Dedifferentiated amniotic fluid mesenchymal stem cell (primary cell): ENCODE measurements around the gene CPNE7.
"Not testable (repeated sequence)": the region's sequence is repeated elsewhere in the genome, so short reads cannot be mapped to it uniquely, and the experiment has no call there.

Experiments used
- DNase-seq: peaks from one replicate; pipeline ENCODE4 v3.0.0-alpha.2; 2016; ENCODE audit errors: extremely low spot score

The CPNE7 gene

DNA sequence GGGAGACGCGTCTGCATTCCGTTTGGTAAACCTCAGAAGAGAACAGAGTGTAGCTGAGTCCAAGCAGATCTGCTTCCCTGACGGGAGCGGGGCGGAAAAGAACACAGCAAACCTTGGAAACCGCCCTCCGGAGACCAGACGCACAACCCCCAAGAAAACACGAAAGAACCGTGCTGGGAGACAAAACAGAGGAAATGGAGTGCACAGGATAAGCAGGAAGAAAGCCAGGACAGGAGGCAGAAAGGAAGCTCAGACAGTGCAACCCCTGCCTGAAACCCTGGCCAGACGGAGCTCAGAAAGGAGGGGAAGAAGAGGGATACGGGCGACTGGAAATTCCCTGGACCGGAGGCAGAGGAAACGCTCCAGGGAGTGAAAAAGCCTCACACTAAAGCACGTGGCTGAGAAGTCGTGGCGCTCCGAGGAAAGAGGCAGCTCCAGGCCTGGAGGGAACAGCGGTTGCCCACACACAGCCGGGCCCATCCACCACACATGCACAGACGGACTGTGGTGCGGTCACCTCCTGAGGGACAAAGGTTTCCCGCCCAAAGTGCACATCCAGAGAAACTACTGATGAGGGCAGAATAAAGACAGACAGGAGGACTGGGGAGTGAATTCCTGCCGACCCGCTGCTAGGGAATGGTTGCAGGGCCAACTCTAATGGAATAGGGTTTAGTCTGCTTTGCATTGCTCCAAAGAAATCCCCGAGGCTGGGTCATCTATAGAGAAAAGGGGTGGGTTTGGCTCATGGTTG is 48.1 kb downstream of the CPNE7 start:
- no peak for DNase-seq

DNA sequence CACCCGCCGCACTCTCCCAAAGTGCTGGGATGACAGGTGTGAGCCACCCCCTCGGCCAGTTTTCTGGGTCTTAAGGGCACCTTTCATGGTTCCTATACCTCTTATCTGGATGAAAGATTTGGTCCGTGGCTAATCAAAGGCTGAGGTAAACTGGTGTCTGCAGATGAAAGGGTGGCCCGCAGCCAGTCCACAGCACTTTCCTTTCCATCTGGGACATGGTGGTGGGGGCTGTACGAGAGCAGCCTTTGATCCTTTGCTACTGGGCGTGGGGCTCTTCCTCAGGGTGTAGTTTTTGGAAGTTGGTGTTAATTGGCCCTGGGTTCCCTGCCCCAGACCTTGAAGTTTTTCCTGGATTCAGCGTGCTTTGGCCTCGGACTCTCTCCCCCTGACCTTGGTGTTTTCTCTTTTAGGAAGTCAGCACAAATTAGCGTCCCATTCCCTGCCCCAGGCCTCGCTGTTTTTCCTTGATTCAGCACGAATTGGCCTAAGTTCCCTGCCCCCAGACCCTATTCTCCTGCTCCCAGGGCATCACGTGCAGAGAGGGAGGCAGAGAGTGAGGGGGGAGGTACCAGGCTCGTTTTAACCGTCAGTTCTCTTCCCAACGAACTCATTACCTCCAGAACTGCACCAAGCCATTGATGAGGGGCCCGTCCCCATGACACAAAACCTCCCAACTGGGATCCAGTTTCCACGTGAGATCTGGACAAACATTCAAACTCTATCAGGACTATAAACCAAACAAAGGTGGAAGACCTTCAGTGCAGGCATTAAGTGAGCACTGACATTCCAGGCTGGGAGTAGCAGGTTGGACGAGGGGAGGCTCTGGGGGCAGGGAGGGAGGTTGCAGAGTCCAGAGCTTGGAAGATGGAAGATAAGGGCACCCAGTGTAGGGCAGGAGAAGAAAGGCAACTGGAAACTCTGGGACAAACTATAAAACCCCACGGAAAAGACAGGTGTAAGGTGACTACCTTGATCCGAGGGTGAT is 49.5 kb downstream of the CPNE7 start:
- no peak for DNase-seq

DNA sequence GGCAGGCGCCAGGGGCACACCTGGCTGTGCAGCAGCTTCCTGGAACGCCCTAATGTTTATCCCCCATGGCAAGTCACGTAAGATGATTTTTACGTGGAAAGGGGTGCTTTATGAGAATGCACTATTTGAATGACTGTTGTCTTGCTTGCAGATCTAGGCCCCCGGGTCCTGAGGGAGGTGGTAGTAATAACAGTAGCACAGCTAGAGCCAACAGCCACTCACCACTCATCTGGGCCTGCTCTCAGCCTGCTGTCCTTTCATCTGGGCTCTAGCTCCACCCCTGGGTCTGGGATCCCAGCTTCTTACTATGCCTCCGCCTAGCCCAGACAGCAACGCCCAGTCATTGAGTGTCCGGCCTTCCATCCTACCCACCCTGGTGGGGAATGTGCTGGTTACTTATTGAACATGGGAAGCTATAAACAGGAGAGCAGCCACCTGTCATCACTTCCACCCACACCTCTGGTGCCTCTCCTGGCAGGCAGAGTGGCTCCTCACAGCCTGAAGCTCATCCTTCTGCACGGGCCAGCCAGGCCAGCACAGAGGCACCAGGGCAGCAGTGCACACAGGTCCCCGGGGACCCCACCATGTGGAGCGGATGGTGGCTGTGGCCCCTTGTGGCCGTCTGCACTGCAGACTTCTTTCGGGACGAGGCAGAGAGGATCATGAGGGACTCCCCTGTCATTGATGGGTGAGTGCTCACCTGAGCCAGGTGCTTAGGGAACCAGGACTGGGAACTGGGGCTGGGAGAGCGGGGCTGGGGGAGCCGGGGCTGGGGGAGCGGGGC is 54.5 kb downstream of the CPNE7 start:
- no peak for DNase-seq

DNA sequence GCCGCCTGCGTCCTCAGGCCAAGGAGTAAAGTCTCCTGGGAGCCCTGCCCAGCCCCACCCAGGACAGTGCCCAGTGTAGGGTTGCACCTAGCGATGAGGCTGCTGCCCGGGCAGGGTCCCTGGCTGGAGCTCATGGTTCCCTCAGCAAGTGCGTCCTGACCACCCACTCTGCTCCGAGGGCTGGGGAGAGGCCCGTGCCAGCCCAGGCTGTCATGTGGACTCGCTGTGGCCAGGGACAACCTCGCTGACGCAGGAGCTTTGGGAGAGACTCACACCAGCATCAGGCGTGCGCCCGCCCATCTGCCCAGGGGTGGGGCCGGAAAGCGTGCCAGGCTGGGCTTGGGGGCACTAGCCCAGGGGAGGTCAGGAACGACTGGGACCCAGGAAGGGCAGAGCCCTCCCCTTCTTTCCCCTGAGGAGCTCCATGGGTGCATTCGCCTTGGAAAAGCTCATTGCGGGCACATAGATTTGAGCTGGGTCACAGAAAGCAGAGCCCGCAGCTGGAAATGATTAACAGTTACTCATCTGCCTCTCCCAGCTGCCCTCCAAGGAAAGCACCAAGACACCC is 57.6 kb downstream of the CPNE7 start:
- DNase-seq, result peak; percentile 38

DNA sequence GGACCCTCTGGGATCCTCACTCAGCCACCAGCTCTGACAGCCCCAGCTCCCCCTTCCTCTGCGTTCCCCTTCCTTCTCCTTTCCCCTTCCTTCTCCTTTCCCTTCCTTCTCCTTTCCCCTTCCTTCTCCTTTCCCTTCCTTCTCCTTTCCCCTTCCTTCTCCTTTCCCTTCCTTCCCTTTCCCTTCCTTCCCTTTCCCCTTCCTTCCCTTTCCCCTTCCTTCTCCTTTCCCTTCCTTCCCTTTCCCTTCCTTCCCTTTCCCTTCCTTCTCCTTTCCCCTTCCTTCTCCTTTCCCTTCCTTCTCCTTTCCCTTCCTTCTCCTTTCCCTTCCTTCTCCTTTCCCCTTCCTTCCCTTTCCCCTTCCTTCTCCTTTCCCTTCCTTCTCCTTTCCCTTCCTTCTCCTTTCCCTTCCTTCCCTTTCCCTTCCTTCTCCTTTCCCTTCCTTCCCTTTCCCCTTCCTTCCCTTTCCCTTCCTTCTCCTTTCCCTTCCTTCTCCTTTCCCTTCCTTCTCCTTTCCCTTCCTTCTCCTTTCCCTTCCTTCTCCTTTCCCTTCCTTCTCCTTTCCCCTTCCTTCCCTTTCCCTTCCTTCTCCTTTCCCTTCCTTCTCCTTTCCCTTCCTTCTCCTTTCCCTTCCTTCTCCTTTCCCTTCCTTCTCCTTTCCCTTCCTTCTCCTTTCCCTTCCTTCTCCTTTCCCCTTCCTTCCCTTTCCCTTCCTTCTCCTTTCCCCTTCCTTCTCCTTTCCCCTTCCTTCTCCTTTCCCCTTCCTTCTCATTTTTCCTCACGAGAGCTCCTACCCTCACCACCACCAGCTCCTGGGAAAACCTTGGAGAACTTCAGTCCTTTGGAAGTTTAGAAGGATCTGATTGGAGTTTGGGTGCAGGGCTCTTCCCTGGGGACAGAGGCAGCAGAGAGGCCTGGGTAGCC is 59.2 kb downstream of the CPNE7 start:
- not testable (repeated sequence) for DNase-seq

DNA sequence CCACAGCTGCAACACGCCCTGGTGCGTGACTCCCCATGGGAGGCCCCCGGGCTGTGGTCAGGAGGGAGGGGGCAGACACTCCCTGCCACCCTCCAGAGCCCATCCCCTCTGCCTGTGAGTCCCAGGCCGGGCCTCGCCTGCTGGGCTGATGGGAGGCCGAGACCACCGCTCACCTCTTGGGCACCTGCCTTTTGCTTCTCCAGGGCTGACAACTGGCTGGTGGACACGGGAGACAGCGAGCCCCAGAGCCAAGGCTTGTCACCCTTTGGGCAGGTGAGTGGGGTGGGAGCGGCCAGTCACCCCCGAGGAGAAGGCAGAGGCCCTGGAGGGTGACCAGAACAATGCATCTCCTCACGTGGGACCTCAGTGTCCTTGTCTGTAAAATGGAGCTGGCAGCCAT is 61.1 kb downstream of the CPNE7 start:
- no peak for DNase-seq

DNA sequence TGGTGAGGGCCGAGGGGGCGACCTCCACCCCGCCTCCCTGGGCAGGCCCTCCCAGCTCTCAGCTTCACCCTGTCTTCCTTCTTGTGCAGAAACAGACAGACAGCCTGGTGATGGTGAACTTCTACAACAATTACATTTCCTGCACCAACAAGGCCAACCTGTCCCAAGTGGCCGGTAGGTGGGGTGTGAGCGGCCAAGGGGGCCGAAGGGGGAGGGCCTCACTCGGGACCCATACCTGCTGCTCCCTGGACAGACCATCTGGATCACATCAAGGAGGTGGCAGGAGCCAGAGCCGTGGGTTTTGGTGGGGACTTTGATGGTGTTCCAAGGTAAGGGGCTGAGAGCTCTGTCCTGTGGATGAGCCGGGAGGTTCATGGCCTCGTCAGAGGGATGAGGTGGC is 61.8 kb downstream of the CPNE7 start:
- DNase-seq, result no peak

DNA sequence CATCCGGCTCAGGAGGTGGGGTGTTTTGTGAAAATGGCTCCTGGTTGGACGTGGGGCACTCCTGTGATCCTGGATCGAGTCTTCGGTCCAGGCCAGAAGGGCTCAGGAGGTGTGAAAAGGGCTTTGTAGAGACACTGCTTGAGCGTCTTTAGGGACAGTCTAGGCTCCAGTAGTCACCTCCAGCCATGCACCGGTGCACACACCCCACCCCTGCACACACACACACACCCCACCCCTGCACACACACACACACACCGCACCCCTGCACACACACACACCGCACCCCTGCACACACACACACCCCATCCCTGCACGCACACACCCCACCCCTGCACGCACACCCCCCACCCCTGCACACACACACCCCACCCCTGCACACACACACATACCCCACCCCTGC is 62.9 kb downstream of the CPNE7 start:
- no peak for DNase-seq

DNA sequence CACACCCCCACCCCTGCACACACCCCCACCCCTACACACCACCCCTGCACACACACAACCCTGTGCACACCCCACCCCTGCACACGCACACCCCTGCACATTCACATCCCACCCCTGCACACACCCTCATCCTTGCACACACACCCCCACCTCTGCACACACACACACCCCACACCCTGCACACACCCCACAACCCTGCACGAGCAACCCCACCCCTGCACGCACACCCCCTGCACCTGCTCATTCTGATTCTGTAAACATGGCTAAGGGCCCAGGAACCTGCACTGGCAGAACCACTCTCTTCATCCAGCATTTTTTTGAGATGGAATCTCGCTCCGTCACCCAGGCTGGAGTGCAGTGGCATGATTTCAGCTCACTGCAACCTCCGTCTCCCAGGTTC is 63.8 kb downstream of the CPNE7 start:
- DNase-seq, result no peak

DNA sequence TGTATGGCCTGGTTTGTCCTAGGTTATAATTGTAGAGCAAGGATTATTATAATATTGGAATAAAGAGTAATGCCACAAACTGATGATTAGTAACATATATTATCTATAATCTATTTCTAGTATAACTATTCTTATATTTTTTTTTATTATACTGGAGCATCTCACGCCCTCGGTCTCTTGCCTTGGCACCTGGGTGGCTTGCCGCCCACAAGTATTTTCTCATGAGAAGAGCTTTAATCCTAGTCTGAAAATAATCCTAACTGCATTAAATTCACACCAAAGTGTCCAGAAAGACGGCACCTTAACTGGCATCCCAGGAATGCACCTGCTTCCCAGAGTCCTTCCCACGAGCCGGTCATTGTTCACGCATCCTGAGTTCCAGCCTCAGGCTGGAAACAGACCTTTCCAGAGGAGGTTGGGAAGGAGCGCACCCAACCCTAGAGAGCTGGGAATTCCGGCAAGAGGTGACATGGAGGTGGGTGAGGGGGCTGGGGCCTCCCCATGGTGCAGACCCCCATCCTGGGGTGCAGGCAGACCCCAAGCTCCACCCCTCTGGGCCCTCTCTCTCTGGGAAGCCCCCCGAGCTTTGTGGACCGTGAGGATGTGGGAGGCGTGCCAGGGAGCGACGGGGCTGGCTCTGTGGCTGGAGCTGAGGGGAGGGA is 66.0 kb downstream of the CPNE7 start:
- no peak for DNase-seq

DNA sequence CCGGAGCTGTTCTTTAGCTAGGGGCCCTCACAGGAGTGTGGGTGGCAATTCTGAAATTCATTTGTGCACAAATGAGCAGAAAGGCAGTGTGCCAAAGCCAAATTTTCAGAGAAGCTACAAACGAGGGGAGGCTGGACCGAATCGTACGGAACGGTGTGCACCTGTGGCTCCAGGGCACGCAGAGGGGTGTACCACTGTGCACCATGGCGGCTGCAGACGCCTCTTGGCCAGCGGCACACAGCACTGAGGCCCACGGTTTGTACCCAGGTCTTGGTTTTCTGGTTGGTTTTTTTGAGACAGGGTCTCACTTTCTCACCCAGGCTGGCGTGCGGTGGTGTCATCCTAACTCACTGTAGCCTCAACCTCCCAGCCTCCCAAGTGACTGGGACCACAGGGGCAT is 67.0 kb downstream of the CPNE7 start:
- DNase-seq, result no peak

DNA sequence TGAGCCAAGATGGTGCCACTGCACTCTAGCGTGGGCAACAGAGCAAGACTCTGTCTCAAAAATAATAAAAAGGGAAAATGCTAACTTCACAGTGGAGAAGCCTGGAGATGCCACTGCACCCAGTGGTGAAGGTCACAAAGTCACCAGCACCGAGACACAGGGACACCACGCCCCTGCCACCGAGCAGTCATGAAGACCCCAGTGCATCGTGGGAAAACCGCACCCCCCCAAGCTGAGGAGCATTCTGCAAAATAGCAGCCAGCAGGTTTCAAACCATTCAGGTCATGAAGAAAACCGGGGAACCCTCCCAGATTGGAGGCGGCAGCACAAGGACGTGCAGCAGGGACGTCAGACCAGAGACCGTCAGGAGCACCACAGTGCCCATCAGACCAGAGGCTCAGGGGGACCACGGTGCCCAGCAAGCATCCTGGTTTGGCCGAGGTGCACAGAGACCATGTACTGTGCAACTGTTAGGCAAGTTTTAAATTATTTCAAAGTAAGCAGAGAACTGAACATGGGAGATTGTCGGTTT is 68.3 kb downstream of the CPNE7 start:
- DNase-seq, result no peak

DNA sequence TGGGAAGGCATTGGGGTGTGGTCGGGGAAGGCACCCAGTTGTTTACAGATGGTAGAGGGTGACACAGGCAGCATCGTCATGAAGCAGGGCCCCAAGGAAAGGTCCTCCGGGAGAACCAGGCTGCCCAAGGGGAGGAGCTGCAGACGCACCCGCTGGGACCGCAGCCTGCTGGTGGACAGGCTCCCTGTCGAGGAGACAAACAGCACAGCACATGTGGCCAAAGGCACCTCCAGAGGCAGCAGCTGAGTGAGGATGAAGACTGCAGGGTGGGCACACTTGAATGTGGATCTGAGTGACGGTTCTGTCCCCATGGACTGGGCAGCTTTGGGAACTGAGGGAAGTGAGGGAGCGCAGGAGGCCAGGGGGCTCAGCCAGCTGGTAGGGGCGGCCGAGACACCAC is 69.6 kb downstream of the CPNE7 start:
- no peak for DNase-seq

DNA sequence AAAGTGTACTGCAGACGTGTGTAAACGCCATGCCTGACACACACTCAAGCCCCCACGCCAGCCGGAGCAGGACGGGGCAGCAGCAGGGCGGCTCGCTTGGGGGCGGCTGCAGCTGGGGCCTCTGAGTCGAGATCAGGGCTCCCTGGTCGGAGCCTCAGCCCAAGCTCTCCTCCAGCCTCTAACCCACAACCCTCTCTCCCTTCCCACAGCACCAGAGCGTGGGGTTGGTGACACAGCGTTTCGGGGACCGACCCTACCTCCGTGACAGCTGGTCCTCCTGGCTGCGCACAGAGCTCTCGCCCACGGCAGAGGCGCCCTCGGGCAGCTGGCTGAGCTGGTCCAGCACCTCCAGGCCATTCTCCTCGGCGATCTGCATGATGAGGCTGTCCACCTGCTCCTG is 70.7 kb downstream of the CPNE7 start:
- DNase-seq, result no peak
